GM12892 (cell line): ENCODE data around the gene PIK3C2G.

Experiments used
- DNase-seq: peaks from one replicate; pipeline ENCODE4 v3.0.0; 2011; ENCODE audit not compliant: insufficient read length
- FAIRE-seq: peaks from 2 replicates; lab custom pipeline; 2011; peaks lifted over from hg19 to GRCh38; lab: Jason Lieb, UNC
- POLR2A ChIP-seq: IDR thresholded peaks from 2 replicates; pipeline ENCODE4 v1.6.1; 2011; ENCODE audit warnings: low read depth, low read length, control low read depth
- POLR2AphosphoS5 ChIP-seq: IDR thresholded peaks from 2 replicates; pipeline ENCODE4 v1.6.1; 2011; ENCODE audit warnings: low read depth, low read length, control low read depth
- TAF1 ChIP-seq: IDR thresholded peaks from 2 replicates; pipeline ENCODE4 v1.6.1; 2011; ENCODE audit warnings: low read depth, mild to moderate bottlenecking, control low read depth, low read length, borderline replicate concordance

The PIK3C2G gene

DNA sequence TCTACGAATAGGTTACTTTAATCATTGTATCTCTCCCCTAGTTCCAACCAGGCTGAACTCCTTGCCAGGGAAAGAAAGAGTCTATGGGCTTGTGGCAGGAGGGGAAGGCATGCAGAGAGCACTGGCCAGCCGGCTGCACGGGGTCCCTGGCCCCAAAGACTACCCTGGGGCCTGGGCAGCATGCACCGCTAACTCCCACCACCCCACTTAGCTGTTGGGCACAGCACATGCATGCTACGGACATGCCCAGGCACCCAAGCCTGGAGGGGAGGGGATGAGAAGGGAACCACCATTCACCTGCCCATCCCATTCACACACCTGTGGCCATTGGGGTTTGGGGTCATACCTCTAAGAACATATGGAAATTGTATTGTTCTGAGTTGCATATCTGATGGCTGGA lies 94.1 kb downstream of the PIK3C2G start:
- no peak for TF ChIP-seq TAF1
- no peak for TF ChIP-seq POLR2A
- TF ChIP-seq POLR2AphosphoS5, result no peak
- DNase-seq, result no peak
- FAIRE-seq, result no peak

DNA sequence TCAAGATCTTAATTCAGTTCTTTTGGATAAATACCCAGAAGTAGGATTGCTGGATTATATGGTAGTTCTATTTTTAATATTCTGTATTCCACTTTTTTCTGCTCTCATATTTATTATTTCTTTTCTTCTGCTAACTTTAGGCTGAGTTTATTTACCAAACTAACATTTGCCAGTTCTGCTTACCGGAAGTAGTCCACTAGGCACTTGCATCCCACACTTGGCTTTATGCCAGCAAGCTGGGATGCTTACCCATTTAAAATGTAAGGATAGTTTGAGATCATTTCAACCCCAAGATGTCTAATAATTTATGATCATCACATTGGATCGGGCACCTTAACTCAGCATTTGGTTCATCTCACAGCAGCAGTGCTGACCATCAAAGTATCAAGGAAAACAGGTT lies 96.8 kb downstream of the PIK3C2G start:
- FAIRE-seq, result no peak
- no peak for DNase-seq
- TF ChIP-seq POLR2AphosphoS5 (no peak), TAF1 (no peak), POLR2A (no peak)

DNA sequence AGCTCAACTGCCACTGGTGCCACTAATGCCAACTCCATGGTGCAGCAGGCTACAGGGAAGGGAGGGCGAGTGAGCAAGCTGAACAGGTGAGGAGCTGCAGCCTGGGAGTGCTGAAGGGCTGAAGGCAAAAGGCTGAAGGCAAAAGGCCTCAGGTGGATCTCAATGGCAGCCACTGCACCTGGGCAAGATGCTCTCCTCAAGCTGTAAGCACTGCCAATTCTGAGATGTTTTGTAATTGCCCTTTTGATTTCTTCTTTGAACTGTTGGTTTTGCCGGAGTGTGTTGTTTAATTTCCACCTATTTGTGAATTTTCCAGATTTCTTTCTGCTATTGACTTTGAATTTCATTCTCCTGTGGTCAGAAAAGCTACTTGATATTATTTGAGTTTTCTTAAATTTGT lies 97.6 kb downstream of the PIK3C2G start:
- TF ChIP-seq TAF1 (no peak), POLR2A (no peak), POLR2AphosphoS5 (no peak)
- DNase-seq, result no peak
- FAIRE-seq, result no peak

DNA sequence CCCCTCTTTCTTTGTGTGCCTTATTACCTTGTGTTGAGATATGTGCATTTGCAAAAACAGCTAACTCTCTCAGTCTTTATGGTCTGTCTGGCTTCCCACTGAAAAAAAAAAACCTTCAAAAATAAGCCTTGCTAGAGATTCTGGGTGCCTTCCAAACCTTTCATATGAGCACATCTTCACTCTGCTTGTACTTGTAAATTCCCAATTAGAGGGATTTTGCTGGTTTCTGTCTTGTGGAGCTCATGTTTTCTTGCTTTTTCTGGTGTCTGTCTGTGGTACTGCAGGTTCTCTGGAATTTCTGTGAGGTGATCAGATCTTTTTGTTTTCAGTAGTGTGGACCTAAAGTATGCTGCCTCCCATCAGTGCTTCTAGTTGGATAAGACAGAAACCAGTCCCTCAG lies 100.1 kb downstream of the PIK3C2G start:
- TF ChIP-seq TAF1 (no peak), POLR2A (no peak), POLR2AphosphoS5 (no peak)
- DNase-seq, result no peak
- no peak for FAIRE-seq

DNA sequence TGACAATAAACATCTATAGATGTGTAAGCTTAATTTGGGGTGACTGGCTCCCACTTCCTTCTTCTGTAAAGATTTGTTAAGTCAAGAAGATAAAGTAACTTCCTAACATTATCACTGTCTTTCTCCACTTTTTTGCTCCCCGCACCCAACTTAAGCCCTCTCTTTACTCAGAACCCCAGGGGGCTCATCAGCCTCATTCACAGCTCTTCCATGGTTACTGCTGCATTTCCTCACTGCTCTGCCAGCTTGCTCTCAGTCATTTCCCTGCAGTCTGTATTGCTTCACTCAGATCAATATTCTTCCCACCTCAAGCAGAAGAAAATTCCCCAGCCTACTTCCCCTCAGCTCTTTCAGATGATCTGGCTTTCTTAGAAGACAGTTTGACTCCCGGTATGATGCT lies 102.0 kb downstream of the PIK3C2G start:
- FAIRE-seq (no peak), DNase-seq (no peak)
- TF ChIP-seq POLR2A, result no peak
- no peak for TF ChIP-seq TAF1
- no peak for TF ChIP-seq POLR2AphosphoS5

DNA sequence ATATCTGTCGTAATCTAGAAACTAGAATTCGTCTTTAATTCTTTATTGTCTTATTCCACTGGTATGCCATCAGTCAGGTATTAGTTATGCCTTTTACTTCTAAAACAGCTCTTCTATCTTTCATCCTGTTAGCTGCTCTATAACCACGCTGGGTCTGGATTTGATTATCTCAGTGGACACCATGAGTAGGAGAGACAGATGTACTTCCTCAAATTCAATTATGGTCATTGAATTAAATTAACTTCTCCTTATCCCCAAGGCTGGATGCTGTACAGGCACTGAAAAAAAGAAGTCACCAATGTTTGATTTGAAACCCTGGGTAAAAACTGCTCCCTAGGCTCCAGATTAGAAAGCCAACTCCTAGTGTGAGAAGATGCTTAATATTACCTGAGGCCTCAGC lies 107.3 kb downstream of the PIK3C2G start:
- no peak for TF ChIP-seq POLR2AphosphoS5
- no peak for TF ChIP-seq TAF1
- no peak for TF ChIP-seq POLR2A
- FAIRE-seq, result no peak
- DNase-seq, result no peak

DNA sequence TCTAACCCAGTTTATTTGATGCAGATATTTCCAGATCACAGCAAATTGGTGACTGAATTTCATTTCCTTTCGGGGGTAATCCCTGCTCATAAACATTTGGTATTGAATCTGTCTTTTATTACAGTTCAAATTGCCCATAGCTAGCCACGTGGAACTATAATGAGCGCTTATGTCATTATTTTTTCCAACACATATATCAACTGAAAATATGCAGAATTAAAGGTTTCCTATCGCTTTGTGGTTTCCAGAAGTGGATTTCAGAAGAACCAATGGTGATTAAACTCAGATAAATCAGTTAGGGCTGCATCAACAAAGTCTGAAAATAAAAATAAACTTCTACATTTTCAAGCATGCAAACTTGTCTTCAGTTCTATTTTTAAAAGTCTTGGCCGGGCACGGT lies 111.9 kb downstream of the PIK3C2G start:
- DNase-seq, result no peak
- FAIRE-seq, result no peak
- TF ChIP-seq POLR2AphosphoS5, result no peak
- no peak for TF ChIP-seq TAF1
- no peak for TF ChIP-seq POLR2A

DNA sequence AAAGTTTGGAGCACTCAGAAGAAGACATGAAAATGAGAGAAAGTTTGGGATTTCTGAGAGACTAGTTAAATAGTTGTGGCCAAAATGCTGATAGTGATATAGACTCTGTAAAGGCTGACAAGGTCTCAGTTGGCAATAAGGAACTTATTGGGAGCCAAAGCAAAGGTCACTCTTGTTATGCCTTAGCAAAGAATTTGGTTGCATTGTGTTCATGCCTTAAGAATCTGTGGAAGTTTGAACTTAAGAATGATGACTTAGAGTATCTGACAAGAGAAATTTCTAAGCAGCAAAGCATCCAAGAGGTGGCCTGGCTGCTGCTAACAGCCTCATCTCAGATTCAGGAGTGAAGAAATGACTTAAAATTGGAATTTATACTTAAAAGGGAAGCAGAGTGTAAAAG lies 113.8 kb downstream of the PIK3C2G start:
- TF ChIP-seq POLR2AphosphoS5 (no peak), TAF1 (no peak), POLR2A (no peak)
- no peak for DNase-seq
- no peak for FAIRE-seq

DNA sequence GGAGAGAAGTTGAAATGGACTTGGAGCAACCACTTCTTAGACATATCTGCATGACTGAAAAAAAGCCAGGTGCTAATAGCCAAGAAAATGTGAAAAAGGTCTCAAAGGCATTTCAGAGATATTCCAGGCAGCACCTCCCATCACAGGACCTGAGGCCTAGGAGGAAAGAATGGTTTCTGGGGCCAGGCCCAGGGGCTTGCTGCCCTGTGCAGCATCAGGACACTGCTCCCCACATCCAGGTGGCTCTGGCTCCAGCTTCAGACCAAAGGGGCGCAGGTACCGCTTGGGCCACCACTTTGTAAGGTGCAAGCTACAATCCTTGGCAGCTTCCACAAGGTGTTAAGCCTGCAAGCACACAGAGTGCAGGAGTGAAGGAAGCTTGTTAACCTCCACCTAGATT lies 114.3 kb downstream of the PIK3C2G start:
- DNase-seq, result no peak
- FAIRE-seq, result no peak
- TF ChIP-seq POLR2AphosphoS5, result no peak
- no peak for TF ChIP-seq TAF1
- no peak for TF ChIP-seq POLR2A

DNA sequence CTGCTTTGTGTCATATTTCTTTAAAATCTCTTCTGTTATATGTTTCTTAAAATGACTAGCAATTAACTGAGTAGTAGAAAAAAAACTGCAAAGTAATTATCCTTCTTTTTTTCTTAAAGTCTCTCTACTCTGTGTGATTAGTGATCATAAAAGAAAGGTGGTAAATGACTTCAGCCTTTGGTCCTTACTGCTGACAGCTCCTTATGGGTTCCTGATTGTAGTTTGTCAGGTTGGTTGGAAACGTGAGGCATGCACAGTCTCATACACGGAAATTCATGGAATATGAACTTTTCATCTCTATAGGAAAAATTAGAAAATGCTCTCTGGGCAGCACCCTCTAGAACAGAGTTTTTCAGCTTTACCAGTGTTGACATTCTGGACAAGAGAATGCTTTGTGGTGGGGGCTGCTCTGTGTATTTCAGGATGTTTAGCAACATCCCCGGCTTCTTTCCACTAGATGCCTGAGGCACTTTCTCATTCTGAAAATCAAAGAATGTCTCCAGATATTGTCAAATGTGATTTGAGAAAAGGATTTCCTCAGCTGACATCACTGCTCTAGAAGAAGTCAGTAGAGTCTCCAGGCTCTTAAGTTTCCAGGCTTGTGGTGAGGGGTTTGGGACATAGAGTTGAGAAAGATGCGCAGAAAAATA lies 121.0 kb downstream of the PIK3C2G start:
- TF ChIP-seq POLR2A, result no peak
- TF ChIP-seq TAF1, result no peak
- TF ChIP-seq POLR2AphosphoS5, result no peak
- FAIRE-seq (no peak), DNase-seq (no peak)

DNA sequence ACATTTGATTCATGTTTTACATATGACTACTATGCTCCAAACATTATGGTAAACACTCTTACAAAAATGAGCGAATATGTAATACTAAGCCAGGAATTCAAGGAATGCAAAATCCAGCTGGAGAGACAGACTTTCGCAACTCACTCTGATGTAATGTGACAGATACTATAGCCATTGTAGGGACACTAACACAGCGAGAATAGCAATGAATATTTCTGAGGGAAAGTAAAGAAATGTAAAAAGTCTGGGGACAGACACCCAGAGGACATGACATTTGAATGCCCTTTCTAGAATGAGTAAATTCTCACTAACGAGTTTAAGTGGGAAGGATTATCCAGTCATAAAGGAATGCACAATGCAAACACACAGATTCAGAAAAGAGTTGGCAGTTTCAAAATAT lies 121.9 kb downstream of the PIK3C2G start:
- TF ChIP-seq POLR2AphosphoS5 (no peak), TAF1 (no peak), POLR2A (no peak)
- FAIRE-seq (no peak), DNase-seq (no peak)

DNA sequence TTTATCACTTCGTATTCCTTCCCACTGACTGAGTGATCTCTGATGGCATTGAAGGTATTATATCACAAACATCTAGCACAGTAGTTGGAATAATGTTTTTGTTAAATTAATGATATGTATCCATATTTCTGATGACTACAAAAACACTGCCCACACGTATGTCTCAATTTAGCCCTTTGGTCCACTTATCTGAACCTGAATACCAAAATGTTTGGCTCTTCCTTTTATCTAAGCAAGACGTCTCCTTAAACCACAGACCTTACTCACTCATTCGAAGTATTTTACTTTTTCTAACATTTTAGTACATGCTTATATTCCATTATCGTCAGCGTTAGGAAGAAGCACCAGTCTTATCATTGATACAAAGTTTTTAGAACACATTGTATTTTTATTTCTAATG lies 126.4 kb downstream of the PIK3C2G start:
- FAIRE-seq (no peak), DNase-seq (no peak)
- TF ChIP-seq POLR2AphosphoS5 (no peak), POLR2A (no peak), TAF1 (no peak)

DNA sequence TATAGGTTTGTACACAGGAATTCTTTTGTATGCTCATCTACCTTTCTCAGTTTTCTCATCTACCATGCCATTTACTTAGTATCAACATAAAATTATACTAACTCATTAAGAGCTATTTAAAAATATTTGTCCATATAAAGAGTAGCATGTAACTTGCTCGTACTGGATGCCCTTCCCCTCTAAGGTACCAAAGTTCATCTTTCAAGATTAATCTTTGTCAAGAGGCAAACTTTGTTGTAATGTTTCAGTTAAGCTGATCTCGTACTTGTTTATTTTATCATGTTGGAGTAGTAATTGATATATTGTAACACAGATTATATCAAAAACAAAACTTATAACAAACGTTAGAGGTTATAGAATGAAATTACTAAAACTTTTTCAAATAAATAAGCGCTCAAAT lies 128.5 kb downstream of the PIK3C2G start:
- TF ChIP-seq POLR2A (no peak), TAF1 (no peak), POLR2AphosphoS5 (no peak)
- DNase-seq (no peak), FAIRE-seq (no peak)
